ENCODE measurements around the gene NFAM1. TPM values are rescaled to one million over a fixed set of nuclear protein-coding genes. Genes with fewer than 3 reads are reported as not detected.
A peak's percentile ranks its signal among the peaks of the same experiment; 100 is the strongest.

Gene NFAM1
- polyA plus RNA-seq, 3 donors = 0.65 to 1.6 (median 1.1) TPM

- DNase-seq (ENCODE audit: extremely low read depth in 1 of 11, low read depth in 9 of 11, low spot score in 4 of 11) = no peak
These were observed 11.3 kb upstream of the NFAM1 start for GRCh38 chr22:42443240-42444076.

GRCh38 chr22:42442748-42443147 lies 10.5 kb upstream of the NFAM1 start:
- DNase-seq (ENCODE audit: extremely low read depth in 1 of 11, low read depth in 9 of 11, low spot score in 4 of 11) = no peak

- DNase-seq (ENCODE audit: extremely low read depth in 1 of 11, low read depth in 9 of 11, low spot score in 4 of 11) = no peak
These were observed 8.5 kb upstream of the NFAM1 start for GRCh38 chr22:42440728-42441127.

GRCh38 chr22:42439821-42440674 lies 7.8 kb upstream of the NFAM1 start:
- DNase-seq (ENCODE audit: extremely low read depth in 1 of 11, low read depth in 9 of 11, low spot score in 4 of 11) = no peak

- no peak for DNase-seq (ENCODE audit: extremely low read depth in 1 of 11, low read depth in 9 of 11, low spot score in 4 of 11)
These were observed 6.9 kb upstream of the NFAM1 start for GRCh38 chr22:42439021-42439567.

- DNase-seq (ENCODE audit: extremely low read depth in 1 of 11, low read depth in 9 of 11, low spot score in 4 of 11) = no peak
These were observed 6.1 kb upstream of the NFAM1 start for GRCh38 chr22:42438293-42438650.

GRCh38 chr22:42437488-42438292 lies 5.5 kb upstream of the NFAM1 start:
- peak in 4 of 11 donors; percentile 54 to 64 (median 62) for DNase-seq (ENCODE audit: extremely low read depth in 1 of 11, low read depth in 9 of 11, low spot score in 4 of 11)

- no peak for DNase-seq (ENCODE audit: extremely low read depth in 1 of 11, low read depth in 9 of 11, low spot score in 4 of 11)
These were observed 4.2 kb upstream of the NFAM1 start for GRCh38 chr22:42436404-42436803.

- DNase-seq (ENCODE audit: extremely low read depth in 1 of 11, low read depth in 9 of 11, low spot score in 4 of 11) = no peak
These were observed 2.7 kb upstream of the NFAM1 start for GRCh38 chr22:42434748-42435425.

GRCh38 chr22:42433754-42434682 lies 1.8 kb upstream of the NFAM1 start:
- DNase-seq (ENCODE audit: extremely low read depth in 1 of 11, low read depth in 9 of 11, low spot score in 4 of 11) = no peak

- DNase-seq (ENCODE audit: extremely low read depth in 1 of 11, low read depth in 9 of 11, low spot score in 4 of 11) = no peak
These were observed 615 bp upstream of the NFAM1 start for GRCh38 chr22:42432818-42433217.

- DNase-seq (ENCODE audit: extremely low read depth in 1 of 11, low read depth in 9 of 11, low spot score in 4 of 11) = no peak
These were observed 693 bp downstream of the NFAM1 start for GRCh38 chr22:42431401-42432019.

- no peak for DNase-seq (ENCODE audit: extremely low read depth in 1 of 11, low read depth in 9 of 11, low spot score in 4 of 11)
These were observed 1.6 kb downstream of the NFAM1 start for GRCh38 chr22:42430528-42431125.

GRCh38 chr22:42428760-42429159 lies 3.4 kb downstream of the NFAM1 start:
- no peak for DNase-seq (ENCODE audit: extremely low read depth in 1 of 11, low read depth in 9 of 11, low spot score in 4 of 11)

GRCh38 chr22:42428025-42428424 lies 4.2 kb downstream of the NFAM1 start:
- no peak for DNase-seq (ENCODE audit: extremely low read depth in 1 of 11, low read depth in 9 of 11, low spot score in 4 of 11)

GRCh38 chr22:42427167-42427566 lies 5.0 kb downstream of the NFAM1 start:
- DNase-seq (ENCODE audit: extremely low read depth in 1 of 11, low read depth in 9 of 11, low spot score in 4 of 11) = no peak

GRCh38 chr22:42425989-42426355 lies 6.2 kb downstream of the NFAM1 start:
- no peak for DNase-seq (ENCODE audit: extremely low read depth in 1 of 11, low read depth in 9 of 11, low spot score in 4 of 11)

All from renal cortex interstitium (tissue), 11 donors.